Smooth muscle cell (in vitro differentiated cells): ENCODE results near the gene LRRC36. TPM values are rescaled to one million over a fixed set of nuclear protein-coding genes. Genes with fewer than 3 reads are reported as not detected.
A peak's percentile ranks its signal among the peaks of the same experiment; 100 is the strongest.

Source experiments
- DNase-seq: peaks from one replicate; lab custom pipeline; 2025; ENCODE audit not compliant: unreplicated experiment; lab: John Stamatoyannopoulos, UW
- H2AFZ ChIP-seq: fragments of 200-600 bp; sonication (generic); 2 replicates; pipeline ENCODE4 v1.6.0; 2016; ENCODE audit warnings: antibody characterized with exemption, low read depth, mild to moderate bottlenecking
- H3F3A ChIP-seq: fragments of 200-600 bp; sonication (generic); 2 replicates; pipeline ENCODE4 v1.6.0; 2017; ENCODE audit warnings: antibody characterized with exemption, low read depth
- H3K27ac ChIP-seq: fragments of 200-600 bp; sonication (generic); 2 replicates; pipeline ENCODE4 v1.5.1; 2016; ENCODE audit warnings: low read depth, mild to moderate bottlenecking
- H3K27me3 ChIP-seq: fragments of 200-600 bp; sonication (generic); 2 replicates; pipeline ENCODE4 v1.6.1; 2016; ENCODE audit warnings: low read depth, mild to moderate bottlenecking
- H3K36me3 ChIP-seq: fragments of 200-600 bp; sonication (generic); 2 replicates; pipeline ENCODE4 v1.5.1; 2016; ENCODE audit warnings: low read depth
- H3K4me1 ChIP-seq: fragments of 200-600 bp; sonication (generic); 2 replicates; pipeline ENCODE4 v1.5.1; 2016; ENCODE audit warnings: low read depth
- H3K4me2 ChIP-seq: fragments of 200-600 bp; sonication (generic); 2 replicates; pipeline ENCODE4 v1.6.0; 2016; ENCODE audit warnings: mild to moderate bottlenecking
- H3K4me3 ChIP-seq: fragments of 200-600 bp; sonication (generic); 2 replicates; pipeline ENCODE4 v1.5.1; 2016; ENCODE audit warnings: mild to moderate bottlenecking
- H3K79me2 ChIP-seq: fragments of 200-600 bp; sonication (generic); 2 replicates; pipeline ENCODE4 v1.6.0; 2016; ENCODE audit warnings: low read depth, mild to moderate bottlenecking
- H3K9ac ChIP-seq: fragments of 200-600 bp; sonication (generic); 2 replicates; pipeline ENCODE4 v1.6.0; 2016; ENCODE audit warnings: low read depth
- H3K9me3 ChIP-seq: fragments of 200-600 bp; sonication (generic); replicated peaks from 2 replicates; pipeline ENCODE4 v1.5.1; 2016; ENCODE audit warnings: low read depth
- H4K20me1 ChIP-seq: fragments of 200-600 bp; sonication (generic); 2 replicates; pipeline ENCODE4 v1.6.0; 2016; ENCODE audit warnings: low read depth
- WGBS: methylation state at CpG from one replicate; pipeline ENCODE4 v1.1.7; 2016; ENCODE audit warnings: low lambda C conversion rate; 5-methylcytosine and 5-hydroxymethylcytosine counted together
- polyA plus RNA-seq: library from polyadenylated mRNA; unstranded; fragments of >200 nt; fragmentation: Nextera tagmentation; extraction: Ambion mirVana; gene quantifications from 2 replicates; pipeline ENCODE4 v1.2.1, GENCODE V29; 2016
- total RNA-seq: library from RNA; depleted of rRNA; stranded (reverse); fragments of >200 nt; gene quantifications from 2 replicates; pipeline ENCODE4 v1.2.3, GENCODE V29; 2014
- TF ChIP-seq, protein P1 (sequence below): fragments of 200-600 bp; sonication (generic); IDR thresholded peaks from 2 replicates; pipeline ENCODE4 v1.5.1; 2017; ENCODE audit warnings: borderline replicate concordance, mild to moderate bottlenecking, antibody characterized with exemption; ENCODE audit not compliant: insufficient read depth, poor library complexity, severe bottlenecking

Gene LRRC36
- total and polyA plus RNA-seq, 2 experiments from 2014 or later = 0.24 TPM; not detected in 1

DNA sequence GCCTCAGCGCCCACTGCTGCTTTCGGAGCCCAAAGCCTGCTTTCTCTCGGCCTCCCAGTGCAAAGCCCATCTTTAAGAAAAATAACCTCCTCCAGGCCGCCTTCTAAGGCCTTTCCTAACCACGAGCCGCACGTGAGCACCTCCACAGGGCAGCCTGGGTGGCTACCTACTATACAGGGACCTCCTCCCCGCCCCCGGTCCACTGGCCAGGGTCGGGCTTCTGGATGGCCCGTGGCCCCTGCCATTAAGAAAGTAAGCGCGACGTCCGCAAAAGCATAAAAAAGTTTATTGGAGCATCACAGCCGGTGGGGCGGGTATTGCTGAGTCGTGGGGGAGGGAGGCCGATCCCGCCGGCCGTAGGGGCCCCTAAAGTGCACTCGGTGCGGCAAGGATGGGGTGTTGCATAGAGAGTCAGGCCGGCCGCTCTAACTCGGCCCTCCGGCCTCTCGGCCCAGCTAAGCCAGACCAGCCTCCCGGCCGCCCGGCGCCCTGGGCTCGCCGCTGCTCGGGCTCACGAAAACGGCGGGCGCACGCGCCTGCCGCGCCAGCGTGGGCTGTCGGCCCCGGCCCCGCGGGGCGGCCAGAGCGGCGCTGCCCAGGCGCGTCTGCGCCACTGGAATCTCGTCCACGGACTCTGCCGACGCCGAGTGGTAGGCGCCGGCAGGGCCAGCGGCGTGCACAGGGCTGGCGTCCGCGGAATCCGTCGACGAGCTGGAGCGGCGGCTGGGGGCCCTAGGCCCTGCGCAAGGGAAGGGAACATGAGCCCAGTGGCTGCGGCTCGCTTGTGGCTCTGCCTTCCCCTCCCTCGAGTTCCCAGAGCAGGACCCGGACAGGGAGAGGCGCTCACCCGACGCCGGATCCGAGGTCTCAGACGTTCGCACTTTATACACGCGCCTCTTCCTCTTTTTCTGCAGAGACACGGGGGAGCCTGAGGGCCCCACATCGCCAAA is 67.8 kb downstream of the LRRC36 start:
- Histone ChIP-seq H3K9ac (no peak overlapping the region), H2AFZ (peak overlapping the region; percentile 57), H3K79me2 (no peaks in the 10 kb centered on the region), H4K20me1 (no peaks in the 10 kb centered on the region), H3K4me2 (peak overlapping the region; percentile 88), H3F3A (no peaks in the 10 kb centered on the region), H3K36me3 (no peaks in the 10 kb centered on the region), H3K4me1 (peaks cover 25% of the 10 kb centered on the region), H3K27me3 (peaks cover 13% of the 10 kb centered on the region), H3K27ac (peak overlapping the region; percentile 11), H3K4me3 (peak overlapping the region; percentile 41), H3K9me3 (no peaks in the 10 kb centered on the region)
- DNase-seq = no peak
- TF ChIP-seq, protein P1, sequence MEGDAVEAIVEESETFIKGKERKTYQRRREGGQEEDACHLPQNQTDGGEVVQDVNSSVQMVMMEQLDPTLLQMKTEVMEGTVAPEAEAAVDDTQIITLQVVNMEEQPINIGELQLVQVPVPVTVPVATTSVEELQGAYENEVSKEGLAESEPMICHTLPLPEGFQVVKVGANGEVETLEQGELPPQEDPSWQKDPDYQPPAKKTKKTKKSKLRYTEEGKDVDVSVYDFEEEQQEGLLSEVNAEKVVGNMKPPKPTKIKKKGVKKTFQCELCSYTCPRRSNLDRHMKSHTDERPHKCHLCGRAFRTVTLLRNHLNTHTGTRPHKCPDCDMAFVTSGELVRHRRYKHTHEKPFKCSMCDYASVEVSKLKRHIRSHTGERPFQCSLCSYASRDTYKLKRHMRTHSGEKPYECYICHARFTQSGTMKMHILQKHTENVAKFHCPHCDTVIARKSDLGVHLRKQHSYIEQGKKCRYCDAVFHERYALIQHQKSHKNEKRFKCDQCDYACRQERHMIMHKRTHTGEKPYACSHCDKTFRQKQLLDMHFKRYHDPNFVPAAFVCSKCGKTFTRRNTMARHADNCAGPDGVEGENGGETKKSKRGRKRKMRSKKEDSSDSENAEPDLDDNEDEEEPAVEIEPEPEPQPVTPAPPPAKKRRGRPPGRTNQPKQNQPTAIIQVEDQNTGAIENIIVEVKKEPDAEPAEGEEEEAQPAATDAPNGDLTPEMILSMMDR = no peak
- 13% methylated on average over 64 of the region's 88 CpGs for WGBS

DNA sequence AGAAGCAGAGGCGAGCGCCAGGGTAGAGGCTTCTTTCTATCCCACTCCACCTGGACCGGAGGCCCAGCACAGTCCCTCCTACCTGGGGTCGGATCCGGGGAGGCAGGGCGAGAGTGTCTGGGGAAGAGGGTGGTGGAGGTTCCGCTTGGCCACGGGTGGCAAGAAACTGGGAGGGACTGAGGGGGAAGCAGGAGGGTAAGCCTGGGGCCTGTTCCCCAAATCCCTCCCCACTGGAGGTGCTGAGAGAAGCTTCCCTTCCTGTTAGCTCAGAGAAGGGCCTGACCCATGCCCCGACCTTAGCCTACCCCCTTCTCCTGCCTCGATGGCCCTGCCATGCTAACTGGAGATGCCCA is 68.5 kb downstream of the LRRC36 start:
- DNase-seq = no peak
- H2AFZ ChIP-seq = no peak overlapping the region
- H4K20me1 ChIP-seq = no peaks in the 10 kb centered on the region
- H3K4me3 ChIP-seq = no peak overlapping the region
- TF ChIP-seq, protein P1 = no peak
- H3K9ac ChIP-seq = no peak overlapping the region
- no peaks in the 10 kb centered on the region for H3K79me2 ChIP-seq
- H3K36me3 ChIP-seq = no peaks in the 10 kb centered on the region
- peak overlapping the region; percentile 88 for H3K4me2 ChIP-seq
- WGBS = 84% methylated on average over 10 of the region's 10 CpGs
- H3K27me3 ChIP-seq = peaks cover 13% of the 10 kb centered on the region
- no peaks in the 10 kb centered on the region for H3K9me3 ChIP-seq
- no peaks in the 10 kb centered on the region for H3F3A ChIP-seq
- H3K27ac ChIP-seq = no peak overlapping the region
- H3K4me1 ChIP-seq = peaks cover 25% of the 10 kb centered on the region

DNA sequence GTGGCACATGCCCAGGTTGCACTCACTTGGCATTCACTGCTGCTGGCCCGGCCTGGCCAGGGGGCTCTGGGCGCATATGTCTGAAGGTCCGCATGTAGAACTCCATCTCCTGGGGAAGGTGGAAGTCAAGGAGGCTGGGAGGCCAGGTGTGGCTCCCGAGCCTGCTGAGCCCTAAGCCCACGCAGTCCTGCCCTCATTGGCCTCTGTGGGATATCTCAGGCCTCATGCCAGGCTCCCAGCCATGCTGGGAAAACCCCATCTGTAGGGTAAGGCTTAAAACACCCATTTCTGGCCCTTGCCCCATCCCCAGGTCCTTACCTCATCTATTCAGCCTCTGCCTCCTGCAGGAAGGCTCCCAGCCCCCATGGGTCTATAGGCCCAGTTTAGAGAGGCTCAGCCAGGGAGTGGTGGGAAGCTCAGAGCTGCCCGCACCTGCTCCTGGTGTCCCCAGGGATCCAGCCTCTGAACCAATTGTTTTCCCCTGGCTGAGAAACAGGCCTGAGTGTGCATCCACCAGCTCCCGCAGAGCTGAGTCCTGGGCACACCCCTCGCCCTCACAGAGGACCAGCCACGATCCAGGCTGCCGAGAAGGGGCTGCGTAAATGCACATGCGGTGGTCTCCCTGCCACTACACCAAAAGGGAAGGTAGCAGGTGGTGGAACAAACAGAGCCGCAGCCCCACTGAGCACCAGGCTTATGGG is 69.0 kb downstream of the LRRC36 start:
- Histone ChIP-seq H3K27me3 (peaks cover 13% of the 10 kb centered on the region), H3K9ac (no peak overlapping the region), H3K9me3 (no peaks in the 10 kb centered on the region)

More for the DNA sequence above, 69.0 kb downstream of the LRRC36 start:
- Histone ChIP-seq H3K27ac (no peak overlapping the region), H3K79me2 (no peaks in the 10 kb centered on the region), H4K20me1 (no peaks in the 10 kb centered on the region), H2AFZ (no peak overlapping the region), H3K36me3 (no peaks in the 10 kb centered on the region), H3F3A (no peaks in the 10 kb centered on the region), H3K4me2 (peak overlapping the region; percentile 69), H3K4me1 (peaks cover 25% of the 10 kb centered on the region), H3K4me3 (no peak overlapping the region)
- WGBS = 82% methylated on average over 13 of the region's 13 CpGs
- TF ChIP-seq, protein P1 = no peak
- DNase-seq = no peak
